Adrenal gland (tissue), 12 donors: ENCODE data around the gene FMN1. TPM values are rescaled to one million over a fixed set of nuclear protein-coding genes. Genes with fewer than 3 reads are reported as not detected.

Experiments used
- DNase-seq, 7 donors: peaks; one replicate each; pipeline ENCODE4 v3.0.0-alpha.2; 2019 to 2020
- H3K27ac ChIP-seq, 5 donors: fragments of 200-600 bp; sonication (generic) in 4 of 5; 1 replicate in 3 of 5; 2 replicates in 2 of 5; pipeline versions ENCODE4 v1.5.1 to v1.8.0; 2016 to 2020; ENCODE audit warnings: mild to moderate bottlenecking in 1 of 5
- H3K27me3 ChIP-seq: fragments of 200-600 bp; 2 replicates; pipeline ENCODE4 v1.8.0; 2021
- H3K36me3 ChIP-seq, 2 donors: fragments of 200-600 bp; replicated peaks in 1 of 2; 1 replicate in 1 of 2; 2 replicates in 1 of 2; pipeline versions ENCODE4 v1.5.1 to v1.8.0; 2018 to 2022
- H3K4me1 ChIP-seq, 2 donors: fragments of 200-600 bp; replicated peaks in 1 of 2; 1 replicate in 1 of 2; 2 replicates in 1 of 2; pipeline versions ENCODE4 v1.5.1 to v1.8.0; 2018 to 2021
- H3K4me3 ChIP-seq, 4 donors: fragments of 200-600 bp; sonication (generic) in 3 of 4; one replicate each; pipeline ENCODE4 v1.5.1; 2016 to 2018
- H3K9me3 ChIP-seq, 3 donors: fragments of 200-600 bp; sonication (generic) in 1 of 3; replicated peaks in 1 of 3; 1 replicate in 2 of 3; 2 replicates in 1 of 3; pipeline versions ENCODE4 v1.5.1 to v1.8.0; 2016 to 2021
- CTCF ChIP-seq, 6 experiments: fragments of 450-650 bp in 4 of 6; fragments of 200-600 bp in 2 of 6; sonication (generic) in 1 of 6; IDR thresholded peaks; 1 replicate in 5 of 6; 2 replicates in 1 of 6; pipeline versions ENCODE4 v1.5.1 to v1.8.0; 2016 to 2021; ENCODE audit warnings: antibody characterized with exemption in 6 of 6, mild to moderate bottlenecking in 2 of 6, moderate library complexity in 1 of 6
- POLR2A ChIP-seq, 2 donors: fragments of 450-650 bp; IDR thresholded peaks; one replicate each; pipeline ENCODE4 v1.6.1; 2017; ENCODE audit warnings: antibody characterized with exemption in 2 of 2, mild to moderate bottlenecking in 2 of 2, moderate library complexity in 1 of 2
- WGBS, 4 donors: extraction: QIAGEN DNeasy Blood & Tissue Kit in 2 of 4; methylation state at CpG; one replicate each; pipeline versions ENCODE4 v1.1.5 to v1.1.7; 2013 to 2017; 5-methylcytosine and 5-hydroxymethylcytosine counted together
- intact Hi-C, 2 donors: fragments of 100-400 bp; cut with DNase I; formaldehyde crosslinking; loops; one replicate each; pipeline versions ENCODE4 v1.14.1 to v1.15.0; 2022 to 2023
- polyA plus RNA-seq, 3 donors: library from polyadenylated mRNA; stranded (reverse); fragments of 200-250 nt in 2 of 3; fragments of 350-450 nt in 1 of 3; fragmentation: Illumina TruSeq in 1 of 3; extraction: RNeasy Lipid Tissue Mini Kit (QIAGEN cat#74804) in 1 of 3; gene quantifications; one replicate each; pipeline ENCODE4 v1.2.3, GENCODE V29; 2013 to 2014
- total RNA-seq, 9 donors: library from RNA; depleted of rRNA in 4 of 9; stranded (reverse); fragments of >200 nt in 4 of 9; fragments of 120-200 nt in 1 of 9; fragmentation: NEBNext Ultra II Directional in 1 of 9; extraction: Animal tissue kit (Norgen Biotek cat#: 25700) in 1 of 9; gene quantifications; one replicate each; pipeline versions ENCODE4 v1.1.0 to v1.2.4, GENCODE V29; 2013 to 2023
- donor health status: healthy with polysubstance abuse.
- donor health status: Bipolar disorder and iron deficiency.
- donor health status: DM: yes; HTN: yes; CAD: no.
- donor health status: DM: no; HTN: no; CAD: no.
- donor health status: DM: no; HTN: no; CAD: no.
- donor health status: DM: yes; HTN: yes; CAD: no.

FMN1 gene
- total and polyA plus RNA-seq, 12 donors: 0.37 to 29.2 (median 11.4) TPM

GRCh38 chr15:33146051-33146450 is 48.5 kb downstream of the FMN1 start:
- DNase-seq: no peak
- H3K36me3 ChIP-seq: no peaks in the 10 kb centered on the region
- no peaks in the 10 kb centered on the region for H3K4me1 ChIP-seq
- no peaks in the 10 kb centered on the region for H3K27me3 ChIP-seq
- H3K9me3 ChIP-seq: no peaks in the 10 kb centered on the region
- intact Hi-C loops: no loop called here
- 72 to 84% (median 82%) methylated on average over 7 of the region's 7 CpGs for WGBS, 4 donors
- no peak overlapping the region for H3K4me3 ChIP-seq
- no peak overlapping the region for H3K27ac ChIP-seq
- TF ChIP-seq POLR2A (IDR thresholded peaks at IDR 0.05) (no peak), CTCF (IDR thresholded peaks at IDR 0.05) (no peak)

DNA sequence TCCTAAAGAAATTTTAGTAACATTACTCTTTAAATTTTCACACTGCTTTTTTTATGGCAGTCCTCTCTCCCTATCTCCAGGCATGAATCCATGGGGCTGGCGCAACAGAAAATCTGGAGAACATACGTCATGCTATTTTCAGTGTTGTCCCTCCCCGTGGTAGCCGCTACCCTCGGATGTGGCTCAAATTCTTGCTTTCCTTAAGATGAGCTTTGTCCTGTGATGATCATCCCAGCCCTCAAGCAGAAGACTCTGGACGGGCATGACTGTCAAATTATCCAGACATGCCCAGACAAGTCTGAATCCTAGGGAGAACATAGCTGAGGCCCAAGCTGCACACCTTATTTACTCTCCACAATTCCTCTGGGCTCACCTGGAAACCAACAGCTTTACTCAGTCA is 49.1 kb downstream of the FMN1 start:
- intact Hi-C loops: no loop called here
- H3K4me3 ChIP-seq: no peak overlapping the region
- DNase-seq: no peak
- H3K27ac ChIP-seq: no peak overlapping the region
- H3K4me1 ChIP-seq: no peaks in the 10 kb centered on the region
- H3K9me3 ChIP-seq: no peaks in the 10 kb centered on the region
- no peaks in the 10 kb centered on the region for H3K27me3 ChIP-seq
- WGBS, 4 donors: 80 to 90% (median 89%) methylated on average over 6 of the region's 6 CpGs
- H3K36me3 ChIP-seq: no peaks in the 10 kb centered on the region
- TF ChIP-seq CTCF (IDR thresholded peaks at IDR 0.05) (no peak), POLR2A (IDR thresholded peaks at IDR 0.05) (no peak)

DNA sequence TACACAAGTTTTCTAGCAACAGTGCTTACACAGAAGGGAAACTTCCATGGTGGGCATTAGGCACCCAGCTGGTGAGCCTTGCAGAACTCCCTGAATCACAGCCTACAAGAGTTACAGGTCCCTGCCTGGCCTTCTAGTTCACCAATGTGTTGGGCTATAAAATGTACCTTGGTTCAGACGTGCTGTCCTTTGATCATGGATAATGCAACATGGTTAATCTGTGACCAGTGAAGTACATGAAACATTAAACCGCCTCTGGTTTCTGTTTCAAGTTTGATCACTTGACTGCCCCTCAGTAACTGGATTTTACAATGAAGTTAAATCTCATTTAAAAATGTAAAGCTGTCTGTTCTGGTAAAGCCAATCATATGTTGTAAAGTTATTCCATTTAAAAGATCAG is 51.8 kb downstream of the FMN1 start:
- Histone ChIP-seq H3K27ac (no peak overlapping the region), H3K4me1 (no peaks in the 10 kb centered on the region), H3K36me3 (no peaks in the 10 kb centered on the region), H3K27me3 (no peaks in the 10 kb centered on the region), H3K9me3 (no peaks in the 10 kb centered on the region), H3K4me3 (no peak overlapping the region)
- DNase-seq: no peak
- TF ChIP-seq POLR2A (IDR thresholded peaks at IDR 0.05): no peak
- no peak for TF ChIP-seq CTCF (IDR thresholded peaks at IDR 0.05)
- intact Hi-C loops: no loop called here
- WGBS, 4 donors: 74 to 82% (median 77%) methylated on average over 2 of the region's 2 CpGs

- 51 to 69% (median 62%) methylated on average over 3 of the region's 3 CpGs for WGBS, 4 donors
- no peaks in the 10 kb centered on the region for H3K27me3 ChIP-seq
- DNase-seq: no peak
- no peaks in the 10 kb centered on the region for H3K4me1 ChIP-seq
- no peaks in the 10 kb centered on the region for H3K36me3 ChIP-seq
- TF ChIP-seq POLR2A (IDR thresholded peaks at IDR 0.05) (no peak), CTCF (IDR thresholded peaks at IDR 0.05) (no peak)
- no peaks in the 10 kb centered on the region for H3K9me3 ChIP-seq
- intact Hi-C loops: no loop called here
- no peak overlapping the region for H3K4me3 ChIP-seq
- H3K27ac ChIP-seq: no peak overlapping the region
Measured at GRCh38 chr15:33138000-33138399, 56.5 kb downstream of the FMN1 start.
